ELF-1 (cell line): ENCODE results near the gene C15orf61.

Experiments
- DNase-seq: peaks from one replicate; pipeline ENCODE4 v3.0.0-alpha.2; 2016; ENCODE audit warnings: low read depth, low spot score

C15orf61 gene

GRCh38 chr15:67512933-67513714 lies 7.8 kb upstream of the C15orf61 start:
- DNase-seq: no peak

- no peak for DNase-seq
These were observed 5.8 kb upstream of the C15orf61 start for GRCh38 chr15:67515090-67515489.

- DNase-seq: no peak
These were observed 5.4 kb upstream of the C15orf61 start for GRCh38 chr15:67515557-67515956.

DNA sequence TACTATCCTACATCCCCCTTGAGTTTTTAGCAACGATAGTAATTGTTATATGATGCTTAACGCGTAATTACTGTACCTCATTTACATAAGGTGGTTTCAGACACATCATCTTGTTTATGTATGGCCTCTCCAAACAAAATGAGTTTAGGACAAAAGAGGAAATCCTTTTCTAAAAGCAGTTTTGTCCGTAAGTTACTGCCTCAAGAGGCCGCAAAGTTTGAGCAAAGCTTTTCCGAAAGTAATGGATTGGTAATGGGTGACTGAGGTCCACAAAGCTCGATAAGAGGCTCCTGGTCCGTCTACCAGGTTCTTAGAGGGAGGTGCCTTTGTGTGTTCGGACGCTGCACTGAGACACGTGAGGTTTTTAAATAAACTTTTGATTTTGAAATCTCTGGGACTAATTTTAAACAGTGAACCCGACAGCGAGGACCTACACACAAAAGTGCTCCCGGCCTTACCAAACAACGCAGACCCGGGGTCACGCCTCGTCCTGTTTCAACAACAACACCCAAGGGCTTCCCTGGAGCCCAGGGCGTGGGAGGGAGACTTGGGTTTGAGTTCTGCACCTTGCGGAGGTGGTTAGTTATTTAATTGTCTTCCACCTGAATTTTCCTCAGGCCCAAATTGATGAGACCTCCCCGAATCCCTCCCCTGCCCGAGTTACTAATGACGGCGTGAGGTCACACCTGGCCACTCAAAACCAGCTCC lies 456 bp upstream of the C15orf61 start:
- DNase-seq: no peak

- no peak for DNase-seq
These were observed 1.0 kb downstream of the C15orf61 start for GRCh38 chr15:67521783-67522568.

GRCh38 chr15:67523330-67523729 lies 2.4 kb downstream of the C15orf61 start:
- DNase-seq: no peak

GRCh38 chr15:67524235-67524634 lies 3.3 kb downstream of the C15orf61 start:
- DNase-seq: no peak

DNA sequence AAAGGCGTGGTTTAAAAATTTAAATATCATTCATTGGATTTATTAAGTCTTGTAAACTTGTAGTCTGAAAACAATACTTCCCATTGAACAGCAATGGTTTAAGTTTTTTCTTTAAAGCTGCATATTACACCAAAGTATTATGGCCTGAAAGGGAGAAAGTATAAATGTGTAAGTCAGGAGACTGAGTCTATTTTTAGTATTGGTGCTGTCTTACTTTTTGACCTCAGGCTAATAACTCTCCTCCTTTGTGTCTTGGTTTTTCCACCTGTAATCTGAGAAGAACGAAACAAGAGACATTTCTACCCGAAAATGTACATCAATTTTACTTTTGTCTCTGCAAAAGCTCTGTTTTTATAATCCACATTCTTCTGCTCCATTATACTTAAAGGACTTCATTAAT lies 7.6 kb downstream of the C15orf61 start:
- DNase-seq: no peak

GRCh38 chr15:67531379-67531914 lies 10.5 kb downstream of the C15orf61 start:
- DNase-seq: no peak

GRCh38 chr15:67533873-67534272 lies 12.9 kb downstream of the C15orf61 start:
- no peak for DNase-seq

DNA sequence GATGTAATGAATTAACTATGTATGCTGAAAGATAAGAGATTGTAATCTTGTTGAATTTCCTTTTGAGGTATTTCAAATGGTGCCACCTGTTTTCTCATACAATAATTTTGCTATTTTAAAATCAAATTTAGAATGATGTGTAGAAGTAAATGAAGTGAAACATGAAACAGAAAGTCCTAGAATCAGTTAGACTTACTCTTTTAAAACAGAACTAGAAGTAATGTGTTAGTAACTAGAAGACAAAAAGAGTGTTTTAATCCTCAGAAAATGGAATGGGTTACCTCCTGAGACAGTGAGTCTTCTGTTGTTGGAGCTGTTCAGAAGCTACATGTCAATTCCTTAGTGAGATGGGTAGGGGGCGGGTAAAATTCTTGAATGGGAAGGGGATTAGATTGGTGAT lies 13.4 kb downstream of the C15orf61 start:
- DNase-seq: no peak

DNA sequence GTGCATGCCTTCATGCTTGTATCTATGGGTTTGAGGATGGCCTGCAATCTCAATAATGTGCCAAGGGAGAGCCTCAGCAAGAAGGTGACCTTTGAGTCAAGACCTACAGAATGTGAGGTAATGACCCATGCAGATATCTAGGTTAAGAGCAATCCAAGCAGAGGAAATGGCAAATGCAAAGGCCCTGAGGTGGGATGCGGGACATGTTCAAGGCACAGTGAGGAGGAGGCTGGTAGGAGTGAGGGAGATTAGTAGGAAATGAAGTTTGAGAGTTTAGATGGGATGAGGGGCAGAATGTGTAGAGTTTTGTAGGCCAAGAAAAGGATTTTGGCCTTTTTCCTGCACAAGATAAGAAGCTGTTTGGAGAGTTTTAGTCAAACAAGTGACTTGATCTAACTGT lies 16.8 kb downstream of the C15orf61 start:
- DNase-seq: no peak

DNA sequence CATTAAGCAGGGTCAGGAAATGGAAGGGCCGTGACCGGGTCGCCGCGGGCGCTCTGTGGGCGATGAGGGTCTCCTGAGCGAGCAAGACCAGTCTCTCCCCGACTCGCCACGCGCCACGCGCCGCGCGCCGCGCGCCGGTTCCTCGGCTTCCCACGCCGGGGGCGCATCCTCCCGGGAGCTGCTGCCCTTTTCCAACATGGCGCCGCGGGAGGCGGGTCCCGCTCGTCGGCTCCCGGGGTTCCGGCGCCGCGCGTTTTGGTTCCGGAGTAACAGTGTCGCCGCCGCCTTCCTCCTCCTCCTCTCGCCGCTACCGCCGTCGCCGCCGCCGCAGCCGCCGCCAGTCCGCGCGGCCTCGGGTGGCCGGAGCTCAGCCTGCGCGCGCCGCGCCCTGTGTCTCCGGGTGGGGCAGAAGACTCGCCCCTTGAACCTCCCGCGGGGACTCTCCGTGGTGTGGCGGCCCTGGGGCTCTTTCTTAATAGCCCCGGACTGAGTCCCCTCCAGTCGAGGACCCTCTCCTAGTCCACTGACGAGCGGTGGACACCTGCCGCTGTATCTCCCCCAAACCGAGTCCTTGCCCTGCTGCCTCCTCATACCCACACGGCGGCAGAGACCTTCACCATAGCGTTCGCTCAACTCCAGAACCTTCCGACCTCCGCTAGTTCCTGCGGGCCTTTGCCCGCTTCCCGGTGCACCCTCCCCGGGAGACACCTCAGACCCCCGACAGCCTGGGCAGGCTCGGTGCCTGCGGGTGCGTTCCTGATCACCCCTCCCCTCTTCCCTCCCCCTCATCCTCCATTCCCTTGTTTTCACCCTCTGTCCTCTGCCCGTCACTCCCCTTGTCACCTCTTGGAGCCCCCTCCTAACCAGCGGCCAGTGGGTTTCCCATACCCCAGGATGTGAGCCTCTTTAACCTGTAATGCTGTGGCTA lies 21.8 kb downstream of the C15orf61 start, which contains the start of gene MAP2K5:
Gene MAP2K5 (plus strand): TSS at position 284 of the 928 bp plus-strand sequence. CDS start 633 bp downstream, at position 917.
- DNase-seq: peak; percentile 71

GRCh38 chr15:67543348-67543718 lies 22.4 kb downstream of the C15orf61 start:
- DNase-seq: peak; percentile 28

DNA sequence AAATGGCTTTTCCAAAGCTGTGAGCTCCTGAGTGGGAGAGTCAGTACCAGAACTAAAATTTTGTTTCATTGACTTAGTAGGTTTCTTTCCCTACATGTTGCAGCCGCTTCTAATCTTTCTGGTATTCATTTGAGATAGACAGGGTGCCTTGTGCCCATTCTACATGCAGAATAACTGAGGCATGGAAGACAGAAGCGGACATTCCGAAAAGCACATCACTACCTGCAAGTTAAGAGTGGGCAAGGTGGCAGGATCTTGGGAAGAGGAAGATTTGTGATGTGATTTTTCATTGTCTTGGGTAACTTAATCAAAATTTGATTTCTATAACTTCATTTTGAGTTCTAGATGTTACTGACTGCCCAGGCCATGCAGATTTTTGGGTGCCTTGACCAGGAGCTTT lies 23.5 kb downstream of the C15orf61 start:
- no peak for DNase-seq

DNA sequence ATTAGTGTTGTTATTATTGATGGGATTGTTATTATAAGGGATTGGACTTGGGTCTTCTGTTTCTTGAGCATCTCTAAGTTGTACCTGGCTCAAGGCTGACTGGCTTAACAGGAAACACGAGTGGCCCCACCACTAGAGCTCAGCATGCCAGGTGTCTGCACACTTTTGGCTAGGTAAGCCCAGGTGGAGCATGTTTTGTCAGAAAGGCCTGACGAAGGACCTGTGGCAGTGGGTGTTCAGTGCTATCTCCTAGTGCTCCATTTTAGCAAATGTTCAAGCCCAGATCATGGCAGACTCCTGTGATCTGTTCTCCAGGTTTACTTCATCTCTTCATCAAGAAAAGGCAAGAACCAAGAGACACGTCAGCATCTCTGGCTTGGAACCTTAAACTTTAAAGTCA lies 24.9 kb downstream of the C15orf61 start:
- DNase-seq: no peak

DNA sequence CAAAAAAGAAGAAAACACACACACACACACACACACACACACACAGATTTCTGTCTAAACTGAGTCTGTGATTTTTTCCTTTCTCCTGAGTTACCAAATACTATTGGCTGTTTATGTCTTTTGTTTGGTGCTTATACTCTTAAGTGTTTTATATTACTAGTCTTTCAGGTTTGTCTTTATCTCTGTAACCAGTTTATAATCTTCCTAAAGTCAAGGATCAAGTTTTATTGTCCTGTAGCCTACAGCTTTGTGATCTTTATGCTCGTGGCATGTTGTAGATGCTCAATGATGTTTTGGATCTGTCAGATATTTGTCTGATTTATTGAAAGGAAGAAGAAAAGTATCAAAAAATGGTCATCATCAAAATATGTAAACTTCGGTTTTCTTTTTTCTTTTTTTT lies 26.1 kb downstream of the C15orf61 start:
- no peak for DNase-seq

GRCh38 chr15:67547836-67548235 lies 26.9 kb downstream of the C15orf61 start:
- DNase-seq: no peak

DNA sequence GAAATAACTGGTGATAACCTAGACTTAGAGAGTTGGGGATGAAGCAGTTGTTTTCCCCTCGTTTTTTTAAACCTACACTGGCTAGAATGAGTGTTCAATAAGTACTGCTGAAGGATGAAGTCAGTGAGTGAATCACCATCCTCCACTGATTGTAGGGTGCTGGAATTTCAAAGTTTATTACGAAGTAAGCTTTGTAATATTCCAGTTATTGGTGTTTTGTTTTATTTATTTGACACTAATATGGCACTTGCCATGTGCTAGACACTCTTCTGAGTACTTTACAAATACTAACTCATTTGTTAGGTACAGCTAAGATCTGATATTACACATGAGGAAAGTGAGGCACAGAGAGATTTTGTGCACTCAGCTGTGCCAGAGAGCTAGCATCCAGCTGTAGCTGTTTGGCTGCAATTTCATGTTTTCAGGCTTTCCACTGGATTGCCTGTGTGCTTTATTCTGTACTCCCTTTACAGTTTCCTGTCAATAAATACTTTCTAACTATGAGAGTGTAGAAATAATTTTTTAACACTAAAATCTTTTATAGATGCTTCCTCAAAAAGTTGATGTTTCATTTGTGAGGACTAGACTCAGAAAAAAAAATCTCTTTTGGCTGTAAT lies 27.4 kb downstream of the C15orf61 start:
- no peak for DNase-seq

DNA sequence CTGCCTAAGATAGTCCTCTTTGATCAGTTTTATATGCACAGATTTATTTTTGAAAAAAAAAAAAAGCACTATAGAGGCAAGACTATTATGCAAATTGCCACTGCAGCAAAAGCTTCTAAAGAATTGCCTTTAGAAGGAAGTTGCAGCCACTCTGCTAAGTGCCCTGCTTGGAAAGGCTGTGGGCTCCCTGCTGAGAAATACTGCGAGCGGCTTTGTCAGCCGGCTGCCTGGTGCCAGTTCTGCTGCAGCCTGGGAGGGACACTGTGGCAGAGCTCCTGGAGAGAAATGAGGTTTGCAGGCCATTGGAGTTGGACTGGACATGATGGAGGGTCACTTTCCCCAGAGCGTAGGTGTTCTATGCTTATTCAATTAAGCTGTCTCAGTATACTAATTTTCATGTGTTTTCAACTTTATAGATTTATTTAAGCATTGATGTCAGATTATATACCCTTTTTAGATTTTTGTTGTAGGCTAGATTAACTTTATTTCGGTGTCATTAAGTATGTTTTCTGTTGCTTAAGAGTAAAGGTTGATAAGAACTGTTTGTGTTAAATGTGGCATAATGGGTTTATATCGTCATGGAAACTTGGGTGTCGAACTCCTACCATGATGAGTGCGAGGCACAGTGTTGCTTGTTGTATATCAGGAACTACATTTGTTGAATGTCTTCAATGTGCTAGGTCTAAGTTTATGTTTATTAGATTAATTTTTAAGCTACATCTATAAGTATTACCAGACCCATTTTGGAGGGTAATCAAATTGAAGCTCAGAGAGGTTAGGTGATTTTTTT lies 28.1 kb downstream of the C15orf61 start:
- DNase-seq: peak; percentile 75
